HG03103 (cell line): Measurements from ENCODE around the gene PRMT9.

Experiments used
- ATAC-seq: cut with Tn5 transposase; IDR thresholded peaks from one replicate; pipeline ENCODE4 v1.9.1; 2021; ENCODE audit warnings: low read depth; ENCODE audit not compliant: unreplicated experiment

The PRMT9 gene

DNA sequence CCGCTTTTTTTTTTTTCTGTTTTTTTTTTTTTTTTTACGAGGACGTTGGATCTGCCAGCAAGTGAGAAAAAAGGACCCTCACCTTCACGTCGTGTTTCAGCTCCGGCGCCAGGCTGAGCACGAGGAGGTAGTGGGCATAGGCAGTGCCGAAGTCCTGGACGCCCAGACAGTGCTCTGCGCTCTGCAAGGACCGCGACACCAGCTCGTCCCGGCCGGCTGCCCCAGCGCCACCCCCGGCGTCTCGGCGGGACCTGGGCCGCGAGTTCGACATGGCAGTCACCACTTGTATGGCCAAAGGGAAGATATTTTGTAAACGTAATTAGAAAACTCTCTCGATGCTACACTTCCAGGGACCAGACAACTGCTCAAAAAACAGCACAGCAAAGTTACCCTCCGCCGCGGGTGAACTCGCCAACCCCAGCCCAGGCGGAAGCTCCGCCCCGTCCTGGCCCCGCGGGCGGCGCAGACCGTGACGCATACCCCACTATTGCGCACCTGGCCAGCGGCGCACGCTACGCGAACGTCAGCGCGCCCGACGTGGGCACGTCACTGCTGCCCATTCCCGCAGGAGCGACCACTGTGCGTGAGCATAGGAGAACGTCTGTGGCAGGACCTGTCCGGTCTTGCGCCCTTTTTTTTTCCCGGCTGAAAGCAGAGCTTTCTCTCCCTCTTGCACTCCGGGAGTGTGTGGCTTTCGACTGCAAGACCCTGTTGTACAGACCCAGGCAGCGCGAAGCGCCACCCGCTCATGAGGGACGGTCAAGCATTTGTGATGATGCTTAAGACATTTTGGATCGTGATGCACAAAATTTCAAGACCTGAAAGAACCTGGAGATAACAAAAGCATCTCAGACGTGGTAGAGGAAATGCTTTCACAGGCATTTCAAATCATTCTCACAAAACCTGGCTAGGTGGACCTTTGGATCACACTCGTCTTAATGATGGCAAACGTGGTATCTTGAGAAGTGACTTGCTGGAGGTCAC lies at the start of gene PRMT9:
TSS of gene PRMT9 (minus strand) at position 447 of the 984 bp plus-strand sequence. CDS start at position 271, 176 bp downstream.
- ATAC-seq = peak; percentile 99

DNA sequence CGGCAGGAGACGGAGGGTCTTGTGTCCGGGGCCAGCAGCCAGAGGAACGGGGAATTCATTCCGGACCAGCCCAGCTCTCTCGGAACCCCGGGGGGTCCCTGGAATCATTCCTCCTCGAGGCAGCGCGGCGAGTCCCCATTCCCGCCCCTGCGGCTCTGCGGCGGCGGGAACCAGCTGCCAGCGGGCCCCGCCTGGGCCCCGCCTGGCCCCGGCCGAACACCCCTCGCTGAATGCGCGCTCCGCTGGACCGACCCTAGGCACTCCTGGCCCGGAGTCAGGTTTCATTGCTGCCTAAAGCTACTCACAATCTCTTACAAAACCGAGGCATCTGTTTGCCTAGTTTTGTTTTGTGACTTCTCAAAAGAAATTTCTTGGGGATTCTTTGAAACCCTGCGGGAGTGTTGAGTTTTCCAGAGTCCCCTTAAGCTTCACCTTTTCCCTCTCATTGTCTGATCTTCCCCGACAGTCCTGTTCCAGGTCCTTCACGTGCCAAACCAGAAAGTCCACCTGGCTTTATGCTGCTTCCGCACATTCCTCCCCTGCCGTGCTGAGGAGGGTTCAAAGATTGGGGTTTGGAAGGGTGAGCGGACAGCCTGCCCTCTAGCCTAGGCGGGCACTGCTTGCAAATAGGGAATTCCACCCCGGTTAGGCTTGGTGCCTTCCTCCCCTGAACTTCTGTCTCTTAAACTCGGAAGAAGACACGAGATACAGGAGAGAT lies 48.7 kb upstream of the PRMT9 start:
- peak; percentile 6 for ATAC-seq

DNA sequence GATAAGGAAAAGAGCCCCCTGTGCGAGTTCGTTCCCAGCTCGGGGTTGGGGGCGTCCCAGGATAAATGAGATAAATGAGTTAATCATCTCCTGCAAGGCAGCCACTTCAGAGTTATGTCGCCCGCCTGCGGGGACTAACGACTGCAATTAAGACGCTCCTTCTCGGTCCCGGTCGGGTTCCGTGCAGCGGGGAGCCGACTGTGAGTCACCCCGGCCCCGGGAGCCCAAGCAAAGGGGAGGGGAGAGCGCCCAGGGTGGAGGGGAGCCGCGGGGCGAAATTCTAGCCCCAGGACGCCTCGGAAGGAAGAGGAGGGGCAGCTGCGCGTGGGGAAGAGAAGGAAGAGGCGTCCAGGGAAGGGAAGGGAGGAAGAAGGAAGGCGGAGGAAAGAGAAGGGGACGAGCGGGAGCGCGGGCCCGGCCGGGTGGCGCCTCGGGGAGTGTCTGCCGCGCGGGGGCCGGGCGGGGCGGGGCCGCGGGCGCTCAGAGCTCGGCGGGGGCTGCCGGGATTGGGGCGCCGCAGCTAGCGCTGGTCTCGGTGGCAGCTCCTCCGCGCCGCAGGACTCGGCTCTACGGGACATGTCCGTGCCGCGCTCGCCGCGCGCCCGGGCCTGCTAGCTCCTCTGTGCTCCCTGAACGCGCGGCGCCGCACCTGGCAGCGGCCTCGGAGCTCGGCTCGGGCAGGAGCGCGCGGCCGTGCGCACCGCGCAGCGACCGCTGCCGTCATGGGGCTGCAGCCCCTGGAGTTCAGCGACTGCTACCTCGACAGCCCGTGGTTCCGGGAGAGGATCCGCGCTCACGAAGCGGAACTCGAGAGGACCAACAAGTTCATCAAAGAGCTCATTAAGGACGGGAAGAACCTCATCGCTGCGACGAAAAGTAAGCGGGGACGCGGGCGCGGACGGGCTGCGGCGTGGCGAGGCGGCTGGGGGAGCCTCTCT lies 47.9 kb upstream of the PRMT9 start, which contains the start of gene ARHGAP10:
TSS of gene ARHGAP10 (plus strand) at position 509 of the 938 bp plus-strand sequence. CDS start at position 723, 214 bp downstream.
- peak; percentile 47 for ATAC-seq

DNA sequence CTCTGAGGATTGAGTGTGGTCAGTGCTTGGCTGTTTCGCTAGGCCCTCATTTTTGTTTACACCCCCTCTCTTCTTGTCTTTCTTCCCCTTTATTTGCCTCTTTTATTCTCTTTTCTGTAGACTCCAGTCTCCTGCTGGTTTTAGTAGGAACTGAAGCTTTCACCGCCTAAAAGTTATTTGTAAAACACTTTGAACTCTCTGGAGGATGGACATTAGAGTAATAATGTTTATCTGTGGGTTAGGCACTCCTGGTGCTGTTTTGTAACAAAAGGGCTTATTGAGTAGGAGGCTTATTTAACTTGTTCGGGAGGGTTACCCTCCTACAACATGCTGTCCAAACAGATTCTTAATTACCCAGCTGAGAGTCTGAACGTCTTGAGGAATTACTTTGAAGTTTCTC lies 46.4 kb upstream of the PRMT9 start:
- ATAC-seq = no peak

DNA sequence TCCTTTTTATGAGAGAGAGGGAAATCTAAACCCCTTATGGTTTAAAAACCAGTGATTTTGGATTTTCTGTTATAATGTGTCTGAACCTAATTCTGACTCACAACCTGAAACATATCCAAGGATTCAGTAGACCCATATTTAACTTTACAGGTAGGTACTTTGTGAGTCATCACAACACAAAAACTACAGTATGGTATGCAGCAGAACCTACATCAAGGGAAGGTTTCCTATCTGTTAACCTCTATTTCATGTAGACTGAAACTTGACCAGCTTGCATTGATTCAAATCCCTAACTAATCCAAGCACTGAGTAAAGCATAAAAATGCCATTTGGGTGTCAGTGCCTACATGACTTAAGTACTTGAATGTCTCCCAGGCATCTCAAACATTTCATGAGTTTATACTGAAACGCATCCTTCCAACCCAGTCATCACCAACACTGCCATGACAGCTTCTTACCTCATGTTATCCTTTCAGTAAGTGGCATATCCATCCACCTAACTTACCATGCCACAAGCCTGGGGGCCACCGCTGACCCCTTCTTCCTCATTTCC lies 43.6 kb upstream of the PRMT9 start:
- no peak for ATAC-seq

DNA sequence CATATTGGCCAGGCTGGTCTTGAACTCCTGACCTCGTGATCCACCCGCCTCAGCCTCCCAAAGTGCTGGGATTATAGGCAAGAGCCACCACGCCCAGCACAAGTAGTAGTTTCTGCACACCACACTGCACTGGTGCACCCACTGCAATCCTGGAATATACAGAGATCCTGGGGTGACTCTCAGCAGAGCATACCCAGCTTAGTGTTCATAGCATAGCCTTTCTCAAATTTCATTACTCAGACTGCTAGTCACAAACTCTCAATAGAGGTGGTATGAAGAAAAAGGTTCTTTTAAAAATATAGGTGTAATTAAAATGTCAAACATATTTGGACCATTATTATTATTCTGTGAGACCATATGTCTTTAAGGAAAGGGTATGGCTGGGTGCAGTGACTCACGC lies 41.7 kb upstream of the PRMT9 start:
- ATAC-seq = no peak

DNA sequence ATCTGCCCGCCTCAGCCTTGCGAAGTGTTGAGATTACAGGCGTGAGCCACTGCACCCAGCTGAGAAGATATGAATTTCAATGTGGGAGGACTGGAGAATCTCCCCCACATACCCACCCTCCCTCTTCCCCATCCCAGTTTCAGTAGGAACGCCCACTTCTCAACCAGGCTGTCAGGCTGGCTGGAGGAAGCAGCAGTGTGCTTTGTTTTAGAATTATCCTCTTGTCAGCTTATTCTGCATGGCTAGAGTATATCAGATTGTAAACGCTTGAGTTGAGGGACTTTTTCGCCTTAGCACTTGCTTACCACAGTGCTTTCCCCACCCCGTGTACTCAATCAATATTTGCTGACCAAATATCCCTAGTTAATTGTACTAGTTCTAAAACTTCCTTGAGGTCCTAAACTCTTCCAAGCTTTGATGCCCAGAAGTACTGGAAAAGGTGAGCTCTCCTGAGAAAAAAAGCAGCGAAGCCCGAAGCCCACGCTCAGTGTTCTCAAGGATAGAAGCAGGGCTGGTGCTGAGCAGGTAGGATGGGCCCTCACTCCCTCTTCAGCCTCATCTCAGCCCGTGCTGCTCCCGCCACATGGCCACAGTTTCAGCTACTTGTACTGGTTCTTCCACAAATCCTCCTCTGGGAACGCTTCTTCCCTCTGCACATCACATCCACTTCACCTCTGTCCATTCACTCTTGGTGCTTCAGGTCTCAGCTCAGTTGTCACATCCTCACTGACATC lies 40.7 kb upstream of the PRMT9 start:
- ATAC-seq = no peak

DNA sequence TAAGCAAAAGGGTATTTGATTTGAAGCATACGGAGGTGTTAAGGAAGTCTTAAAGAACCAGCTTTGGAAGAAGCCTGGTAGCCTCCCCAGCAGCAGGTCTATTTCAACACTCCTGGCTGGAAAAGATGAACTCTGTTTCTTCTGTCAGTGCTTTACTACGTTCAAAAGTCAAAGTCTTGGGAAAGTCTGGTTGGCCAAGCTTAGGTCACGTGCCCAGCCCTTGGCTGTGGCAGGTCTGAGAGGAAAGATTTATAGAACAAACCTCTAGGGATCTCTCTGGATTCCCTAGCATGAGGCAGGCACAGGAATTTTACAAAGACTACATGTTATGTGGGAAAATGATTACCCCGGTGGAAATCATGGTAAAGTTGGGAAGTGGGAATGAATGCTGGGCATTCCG lies 39.4 kb upstream of the PRMT9 start:
- no peak for ATAC-seq

DNA sequence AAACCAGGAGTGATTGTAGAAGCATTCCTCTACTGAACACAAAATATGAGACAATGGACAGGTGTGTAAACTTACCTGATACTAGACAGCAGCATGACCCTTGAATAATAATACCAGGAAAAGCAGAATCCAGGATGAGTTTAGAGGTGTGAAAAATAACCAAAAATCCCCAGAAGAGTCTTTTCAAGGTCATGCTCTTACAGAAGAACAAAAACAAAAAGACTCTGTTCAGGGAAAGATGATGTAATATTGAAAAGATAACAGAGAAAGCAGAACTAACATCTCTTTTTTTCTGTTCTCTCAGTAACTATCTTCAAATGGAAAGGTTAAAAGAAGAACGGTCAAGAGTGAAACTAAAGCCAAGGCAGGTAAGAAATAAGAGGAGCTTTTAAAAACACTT lies 33.9 kb upstream of the PRMT9 start:
- peak; percentile 84 for ATAC-seq

DNA sequence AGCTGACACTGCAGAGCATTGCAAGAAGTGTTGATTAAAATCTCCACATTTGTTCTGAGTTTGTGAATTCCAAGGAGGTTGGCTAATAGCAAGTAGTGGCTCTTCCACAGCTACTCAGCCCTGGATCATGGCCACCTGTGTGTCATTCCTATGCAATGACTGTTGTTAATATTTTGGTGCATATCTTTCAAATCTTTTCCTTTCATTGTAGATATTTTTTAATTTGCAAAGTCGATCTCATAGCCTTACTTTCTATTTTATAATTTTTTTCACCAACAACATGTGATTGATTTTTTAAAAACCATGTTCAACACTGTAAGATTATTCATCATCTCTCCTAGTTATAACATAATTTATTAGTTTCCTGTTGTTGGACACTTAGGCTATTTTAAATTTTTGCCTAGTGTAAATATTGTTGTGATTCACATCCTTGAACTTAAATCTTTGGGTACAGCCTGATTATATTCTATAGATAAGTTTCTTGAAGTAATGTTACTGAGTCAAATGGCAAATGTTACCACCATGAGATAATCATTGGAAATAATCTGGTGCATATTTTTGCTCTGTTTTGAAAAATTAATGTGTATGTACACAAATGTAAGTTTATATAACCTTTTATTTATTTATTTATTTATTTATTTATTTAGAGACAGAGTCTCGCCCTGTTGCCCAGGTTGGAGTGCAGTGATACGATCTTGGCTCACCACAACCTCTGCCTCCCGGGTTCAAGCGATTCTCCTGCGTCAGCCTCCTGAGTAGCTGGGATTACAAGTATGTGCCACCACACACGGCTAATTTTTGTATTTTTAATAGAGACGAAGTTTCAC lies 30.8 kb upstream of the PRMT9 start:
- ATAC-seq = no peak

DNA sequence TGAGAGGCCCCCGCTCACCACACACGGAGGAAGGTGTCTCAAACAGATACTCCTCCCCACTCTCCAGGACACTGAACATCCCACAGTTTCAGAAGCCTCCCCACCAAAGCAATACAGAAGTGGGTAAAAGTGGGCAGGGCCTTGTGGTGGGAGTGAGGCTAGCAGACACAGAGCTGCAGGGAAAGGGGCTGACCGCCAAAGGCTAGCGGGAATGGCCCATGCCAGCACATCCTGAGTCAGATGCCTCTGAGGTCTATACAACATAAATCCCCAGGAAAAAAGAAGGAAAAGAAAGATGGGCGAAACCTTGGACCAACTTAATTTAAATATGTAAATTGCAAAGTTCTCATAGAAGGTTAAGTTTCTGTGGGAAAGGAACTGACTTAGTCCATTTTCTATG lies 26.0 kb upstream of the PRMT9 start:
- no peak for ATAC-seq

DNA sequence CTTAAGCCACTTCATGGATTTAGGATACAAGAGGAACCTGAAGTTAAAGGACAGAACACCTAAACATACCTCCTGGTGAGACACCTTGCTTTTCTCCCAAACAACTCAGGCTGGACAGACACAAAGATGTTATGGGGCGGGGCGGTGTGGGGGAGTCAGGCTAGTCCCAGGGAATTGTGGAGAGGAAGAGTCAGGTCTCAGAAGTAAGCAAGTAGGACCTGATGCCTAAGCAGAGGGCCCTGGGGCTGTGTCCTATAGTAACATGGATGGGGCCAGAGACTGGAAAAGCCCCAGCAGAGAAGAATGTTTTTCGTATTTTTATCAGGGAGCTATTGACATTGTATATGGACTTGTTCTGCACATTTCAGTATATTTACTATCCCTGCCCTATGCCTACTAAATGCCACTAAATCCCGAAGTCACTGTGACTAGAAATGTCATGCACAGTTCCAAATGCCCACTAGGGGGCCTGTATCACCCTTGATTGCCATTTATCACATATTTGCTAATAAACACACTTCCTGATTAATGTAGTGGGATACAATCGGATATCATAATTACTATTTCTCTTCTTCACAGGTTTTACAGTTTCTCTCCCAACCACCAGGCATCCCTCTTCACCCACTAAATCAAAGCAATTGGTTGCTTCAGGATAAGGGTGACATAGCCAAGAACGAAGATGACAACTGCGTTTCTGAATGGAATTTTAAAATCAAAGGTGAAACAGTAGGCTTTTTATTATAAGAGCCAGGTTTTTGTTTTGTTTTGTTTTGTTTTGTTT lies 24.1 kb upstream of the PRMT9 start:
- no peak for ATAC-seq

DNA sequence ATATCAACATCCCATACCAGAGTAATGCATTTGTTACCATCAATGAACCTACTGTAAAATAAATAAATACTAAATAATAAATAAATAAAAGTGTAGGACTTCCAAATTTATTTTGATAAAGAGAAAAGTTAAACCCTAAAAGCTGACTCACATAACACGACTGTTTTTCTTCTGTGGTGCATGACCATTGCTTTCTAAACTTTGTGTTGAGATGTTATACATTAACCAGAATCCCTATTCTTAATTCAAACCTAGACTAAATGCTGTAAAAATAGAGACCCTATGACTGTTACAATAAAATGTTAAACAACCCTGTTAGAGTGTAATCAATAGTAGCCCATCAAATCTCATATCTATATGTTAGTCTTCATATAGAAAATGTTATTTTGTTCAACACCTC lies 20.9 kb upstream of the PRMT9 start:
- ATAC-seq = no peak

DNA sequence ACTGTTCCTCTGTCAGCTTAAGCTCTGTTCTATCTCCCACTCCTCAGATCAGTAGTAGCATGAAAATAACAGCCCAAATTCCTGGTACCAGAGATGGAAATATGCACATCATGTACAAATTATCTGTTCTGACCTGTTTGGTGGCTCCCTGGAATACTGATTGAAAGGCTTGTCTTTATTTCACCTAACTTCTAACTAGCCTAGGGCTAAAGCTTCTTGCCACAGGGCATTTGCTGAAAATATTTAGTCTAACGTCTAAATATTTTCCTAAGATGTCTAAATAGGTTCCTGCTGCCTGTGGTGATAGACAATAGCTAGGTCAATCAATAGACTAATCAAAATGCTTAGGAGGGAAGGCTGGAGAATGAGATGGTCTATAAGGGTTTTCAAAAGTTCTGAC lies 12.9 kb upstream of the PRMT9 start:
- ATAC-seq = no peak

DNA sequence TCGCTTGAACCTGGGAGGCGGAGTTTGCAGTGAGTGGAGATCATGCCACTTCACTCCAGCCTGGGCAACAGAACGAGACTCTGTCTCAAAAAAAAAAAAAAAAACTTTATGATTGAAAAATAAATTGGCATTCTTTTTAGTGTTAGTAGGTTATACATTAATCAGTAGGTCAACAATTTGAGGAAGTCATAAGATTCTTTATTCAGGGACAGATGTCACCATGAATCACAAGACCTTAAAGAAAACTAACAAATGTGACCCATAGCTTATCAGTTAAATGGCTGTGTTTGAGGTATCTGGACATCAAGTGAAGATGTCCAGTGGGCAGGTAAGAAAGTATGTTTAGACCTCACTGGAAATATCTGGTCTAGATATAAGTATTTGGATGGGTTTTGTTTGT lies 9.3 kb upstream of the PRMT9 start:
- ATAC-seq = no peak

DNA sequence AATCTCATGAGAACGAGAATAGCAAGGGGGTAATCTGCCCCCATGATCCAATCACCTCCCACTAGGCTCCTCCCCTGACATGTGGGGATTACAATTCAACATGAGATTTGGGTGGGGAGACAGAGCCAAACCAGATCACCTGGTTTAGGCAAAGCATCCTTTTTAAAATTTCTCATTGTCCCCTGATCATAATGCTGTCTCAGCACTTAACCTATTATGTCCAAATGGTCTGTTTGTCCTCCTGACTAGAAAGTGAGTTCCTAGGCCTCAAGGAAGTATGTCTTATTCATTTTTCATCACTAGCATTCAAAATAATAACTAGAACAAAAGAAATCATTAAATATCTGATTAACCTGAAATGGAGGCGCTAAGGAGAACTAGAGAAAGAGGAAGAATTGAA lies 7.9 kb upstream of the PRMT9 start:
- ATAC-seq = no peak

DNA sequence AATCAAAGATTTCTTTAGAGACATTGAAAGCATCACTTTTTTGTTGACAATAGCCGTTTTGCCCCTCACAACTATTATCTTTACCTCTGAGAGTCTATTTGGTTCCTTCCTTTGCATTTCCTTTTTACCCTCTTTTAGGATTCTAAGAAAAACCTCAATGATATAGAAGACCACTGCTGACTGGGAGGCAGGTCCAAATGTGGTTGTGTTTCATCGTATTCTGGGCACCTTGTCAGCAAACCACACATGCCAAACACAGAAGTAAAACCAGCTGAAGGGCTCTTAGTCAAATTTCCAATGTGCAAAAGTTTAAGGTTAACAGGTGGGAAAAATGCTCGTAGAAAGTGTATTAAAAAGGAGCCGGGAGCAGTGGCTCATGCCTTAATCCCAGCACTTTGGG lies 5.1 kb upstream of the PRMT9 start:
- no peak for ATAC-seq

DNA sequence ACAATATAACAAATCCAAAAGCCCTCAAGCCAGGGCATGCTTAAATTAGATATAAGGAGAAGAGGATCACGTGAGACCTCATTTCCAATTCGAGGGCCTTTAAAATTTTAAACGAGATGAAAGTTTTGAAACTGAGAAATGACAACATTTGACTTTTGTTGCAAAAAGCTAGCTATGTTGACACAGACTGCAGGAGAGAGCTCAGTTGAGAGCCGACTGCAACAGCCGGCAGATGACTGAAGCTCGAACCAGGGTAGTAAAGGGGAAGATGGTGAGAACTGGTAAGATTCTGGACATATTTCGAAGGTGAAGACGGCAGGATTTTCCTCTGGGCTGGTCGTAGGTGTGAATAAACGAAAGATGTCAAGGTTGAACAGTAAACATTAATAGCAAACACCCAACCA lies 773 bp downstream of the PRMT9 start:
- no peak for ATAC-seq
